GM23338 (cell line): ENCODE measurements around the gene MYO16. TPM values are rescaled to one million over a fixed set of nuclear protein-coding genes. Genes with fewer than 3 reads are reported as not detected.

Source experiments
- ATAC-seq: fragments of 200-7000 bp; cut with Tn5 transposase; 3 replicates; pipeline ENCODE4 v1.9.1; 2020
- DNase-seq: peaks from one replicate; pipeline ENCODE4 v3.0.0-alpha.2; 2015; ENCODE audit warnings: low spot score
- H2AFZ ChIP-seq: fragments of 200-600 bp; sonication (generic); 2 replicates; pipeline ENCODE4 v1.8.0; 2016; ENCODE audit warnings: antibody characterized with exemption, mild to moderate bottlenecking, moderate library complexity
- H3F3A ChIP-seq: fragments of 200-600 bp; sonication (generic); replicated peaks from 2 replicates; pipeline ENCODE4 v1.8.0; 2017; ENCODE audit warnings: antibody characterized with exemption, mixed run types, low read depth
- H3K27ac ChIP-seq: fragments of 200-600 bp; sonication (generic); 2 replicates; pipeline ENCODE4 v1.6.1; 2016; ENCODE audit warnings: low read depth
- H3K27me3 ChIP-seq: fragments of 200-600 bp; sonication (generic); 2 replicates; pipeline ENCODE4 v1.8.0; 2016; ENCODE audit warnings: mild to moderate bottlenecking, mixed run types, moderate library complexity; ENCODE audit not compliant: insufficient read depth
- H3K36me3 ChIP-seq: fragments of 200-600 bp; sonication (generic); 2 replicates; pipeline ENCODE4 v1.8.0; 2016; ENCODE audit warnings: mild to moderate bottlenecking; ENCODE audit not compliant: insufficient read depth
- H3K4me1 ChIP-seq: fragments of 200-600 bp; sonication (generic); 2 replicates; pipeline ENCODE4 v1.8.0; 2016; ENCODE audit warnings: mild to moderate bottlenecking, moderate library complexity; ENCODE audit not compliant: insufficient read depth
- H3K4me2 ChIP-seq: fragments of 200-600 bp; sonication (generic); 2 replicates; pipeline ENCODE4 v1.7.1; 2017; ENCODE audit warnings: mixed run types
- H3K4me3 ChIP-seq: fragments of 200-600 bp; sonication (generic); 2 replicates; pipeline ENCODE4 v1.6.1; 2016; ENCODE audit warnings: mixed run types
- H3K79me2 ChIP-seq: fragments of 200-600 bp; sonication (generic); replicated peaks from 2 replicates; pipeline ENCODE4 v1.8.0; 2017; ENCODE audit warnings: mild to moderate bottlenecking; ENCODE audit not compliant: insufficient read depth
- H3K9me2 ChIP-seq: fragments of 200-600 bp; sonication (generic); 2 replicates; pipeline ENCODE4 v1.8.0; 2017; ENCODE audit not compliant: insufficient read depth
- H4K20me1 ChIP-seq: fragments of 200-600 bp; sonication (generic); replicated peaks from 2 replicates; pipeline ENCODE4 v1.8.0; 2017; ENCODE audit warnings: mild to moderate bottlenecking; ENCODE audit not compliant: insufficient read depth
- H3K27ac Mint-ChIP-seq: 2 replicates; pipeline ENCODE4 v1.8.0; 2020; ENCODE audit warnings: inconsistent platforms, mild to moderate bottlenecking, moderate library complexity, mixed read lengths
- H3K27me3 Mint-ChIP-seq: 3 replicates; pipeline ENCODE4 v1.8.0; 2022; ENCODE audit warnings: low read depth, mild to moderate bottlenecking, moderate library complexity, mixed read lengths, inconsistent platforms; ENCODE audit not compliant: insufficient read depth, poor library complexity
- H3K36me3 Mint-ChIP-seq: 3 replicates; pipeline ENCODE4 v1.8.0; 2021; ENCODE audit warnings: low read depth, mild to moderate bottlenecking, inconsistent platforms, moderate library complexity, mixed read lengths
- H3K4me1 Mint-ChIP-seq: 3 replicates; pipeline ENCODE4 v1.8.0; 2020; ENCODE audit warnings: mild to moderate bottlenecking, inconsistent platforms, mixed read lengths
- H3K4me3 Mint-ChIP-seq: 3 replicates; pipeline ENCODE4 v1.8.0; 2021; ENCODE audit warnings: moderate library complexity, mild to moderate bottlenecking, inconsistent platforms, mixed read lengths
- H3K9me3 Mint-ChIP-seq: 3 replicates; pipeline ENCODE4 v1.8.0; 2020; ENCODE audit warnings: moderate library complexity, mild to moderate bottlenecking, inconsistent platforms, mixed read lengths
- CREB1 ChIP-seq: fragments of 250-450 bp; sonication (Bioruptor Pico); IDR thresholded peaks from 2 replicates; pipeline ENCODE4 v1.5.0; 2020; ENCODE audit warnings: low read depth, mild to moderate bottlenecking, moderate library complexity
- EZH2 ChIP-seq: fragments of 200-600 bp; sonication (generic); IDR thresholded peaks from one replicate; pipeline ENCODE4 v1.8.0; 2017; ENCODE audit warnings: antibody characterized with exemption, mild to moderate bottlenecking, low read depth; ENCODE audit not compliant: unreplicated experiment
- EZH2phosphoT487 ChIP-seq: fragments of 200-600 bp; sonication (generic); IDR thresholded peaks from one replicate; pipeline ENCODE4 v1.8.1; 2018; ENCODE audit warnings: antibody characterized with exemption; ENCODE audit not compliant: unreplicated experiment
- JUNB ChIP-seq: IDR thresholded peaks from one replicate; pipeline ENCODE4 v1.6.1; 2016; ENCODE audit warnings: antibody characterized with exemption; ENCODE audit not compliant: unreplicated experiment
- NANOG ChIP-seq: IDR thresholded peaks from 2 replicates; pipeline ENCODE4 v1.6.1; 2016; ENCODE audit warnings: antibody characterized with exemption, borderline replicate concordance
- POLR2AphosphoS5 ChIP-seq: IDR thresholded peaks from 2 replicates; pipeline ENCODE4 v1.6.1; 2016; ENCODE audit warnings: antibody characterized with exemption, low read depth
- REST ChIP-seq: IDR thresholded peaks from one replicate; pipeline ENCODE4 v1.6.1; 2018; ENCODE audit warnings: antibody characterized with exemption; ENCODE audit not compliant: unreplicated experiment
- STAT1 ChIP-seq: IDR thresholded peaks from one replicate; pipeline ENCODE4 v1.6.1; 2016; ENCODE audit warnings: antibody characterized with exemption; ENCODE audit not compliant: unreplicated experiment
- ZNF114 ChIP-seq: fragments of 250-450 bp; sonication (Bioruptor Pico); IDR thresholded peaks from 2 replicates; pipeline ENCODE4 v1.5.0; 2020; ENCODE audit warnings: mild to moderate bottlenecking, moderate library complexity
- ZNF331 ChIP-seq: fragments of 250-450 bp; sonication (Bioruptor Pico); IDR thresholded peaks from 2 replicates; pipeline ENCODE4 v1.5.0; 2020; ENCODE audit warnings: low read depth, mild to moderate bottlenecking, moderate library complexity
- ZNF462 ChIP-seq: fragments of 250-450 bp; sonication (Bioruptor Pico); IDR thresholded peaks from 2 replicates; pipeline ENCODE4 v1.5.0; 2020; ENCODE audit warnings: mild to moderate bottlenecking, moderate library complexity
- polyA plus RNA-seq: library from polyadenylated mRNA; unstranded; fragments of >200 nt; fragmentation: Nextera tagmentation; extraction: Ambion mirVana; gene quantifications from 2 replicates; pipeline ENCODE4 v1.2.1, GENCODE V29; 2016
- total RNA-seq: library from RNA; depleted of rRNA; stranded (reverse); fragments of >200 nt; shearing (Covaris generic); gene quantifications from 2 replicates; pipeline ENCODE4 v1.2.3, GENCODE V29; 2014
- TF ChIP-seq, protein P1 (sequence below): IDR thresholded peaks from 2 replicates; pipeline ENCODE4 v1.6.1; 2016; ENCODE audit warnings: antibody characterized with exemption
- TF ChIP-seq, protein P2 (sequence below), 2 experiments: fragments of 200-600 bp in 1 of 2; sonication (generic) in 1 of 2; conservative IDR thresholded peaks; 2 replicates each; pipeline versions ENCODE4 v1.5.1 to v1.6.1; 2016 to 2017; ENCODE audit warnings: antibody characterized with exemption in 2 of 2, low read depth in 2 of 2, mild to moderate bottlenecking in 2 of 2, moderate library complexity in 1 of 2

MYO16 gene
- total and polyA plus RNA-seq, 2 experiments from 2014 or later: 0.10 to 0.13 TPM

DNA sequence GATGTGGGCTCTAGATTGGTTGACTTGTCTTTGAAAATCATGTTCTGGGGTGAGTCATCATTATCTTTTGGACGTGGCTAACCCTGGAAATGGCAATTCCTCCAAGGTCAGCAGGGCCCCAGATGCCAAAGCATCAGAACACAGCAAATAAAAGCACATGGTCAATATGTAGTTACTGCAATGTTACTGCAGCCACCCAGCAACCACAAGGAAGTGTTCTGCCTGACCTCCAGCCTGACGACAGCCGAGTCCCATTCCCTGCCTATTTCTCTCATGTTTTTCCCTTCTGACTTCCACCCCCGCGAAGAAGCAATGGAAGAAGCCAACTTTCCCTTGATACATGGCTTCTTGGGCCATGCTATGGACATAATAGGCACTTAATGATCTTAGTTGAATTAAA lies 579.1 kb downstream of the MYO16 start:
- Mint-ChIP-seq H3K9me3 (no peaks in the 10 kb centered on the region), H3K4me1 (peaks cover 8% of the 10 kb centered on the region), H3K27me3 (no peaks in the 10 kb centered on the region), H3K4me3 (no peak overlapping the region), H3K36me3 (no peaks in the 10 kb centered on the region), H3K27ac (no peak overlapping the region)
- no peak overlapping the region for H3K27ac ChIP-seq
- no peaks in the 10 kb centered on the region for H4K20me1 ChIP-seq
- H2AFZ ChIP-seq: no peak overlapping the region
- no peak for TF ChIP-seq EZH2
- TF ChIP-seq POLR2AphosphoS5: no peak
- TF ChIP-seq REST: no peak
- TF ChIP-seq ZNF331 (CRISPR knock-in tag): no peak
- TF ChIP-seq, protein P1, sequence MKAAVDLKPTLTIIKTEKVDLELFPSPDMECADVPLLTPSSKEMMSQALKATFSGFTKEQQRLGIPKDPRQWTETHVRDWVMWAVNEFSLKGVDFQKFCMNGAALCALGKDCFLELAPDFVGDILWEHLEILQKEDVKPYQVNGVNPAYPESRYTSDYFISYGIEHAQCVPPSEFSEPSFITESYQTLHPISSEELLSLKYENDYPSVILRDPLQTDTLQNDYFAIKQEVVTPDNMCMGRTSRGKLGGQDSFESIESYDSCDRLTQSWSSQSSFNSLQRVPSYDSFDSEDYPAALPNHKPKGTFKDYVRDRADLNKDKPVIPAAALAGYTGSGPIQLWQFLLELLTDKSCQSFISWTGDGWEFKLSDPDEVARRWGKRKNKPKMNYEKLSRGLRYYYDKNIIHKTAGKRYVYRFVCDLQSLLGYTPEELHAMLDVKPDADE: no peak
- no peak for TF ChIP-seq EZH2phosphoT487
- TF ChIP-seq STAT1: no peak
- no peak for TF ChIP-seq ZNF114 (CRISPR knock-in tag)
- TF ChIP-seq ZNF462 (CRISPR knock-in tag): no peak
- TF ChIP-seq NANOG: no peak
- TF ChIP-seq JUNB: no peak
- no peak for TF ChIP-seq CREB1
- TF ChIP-seq, protein P2, sequence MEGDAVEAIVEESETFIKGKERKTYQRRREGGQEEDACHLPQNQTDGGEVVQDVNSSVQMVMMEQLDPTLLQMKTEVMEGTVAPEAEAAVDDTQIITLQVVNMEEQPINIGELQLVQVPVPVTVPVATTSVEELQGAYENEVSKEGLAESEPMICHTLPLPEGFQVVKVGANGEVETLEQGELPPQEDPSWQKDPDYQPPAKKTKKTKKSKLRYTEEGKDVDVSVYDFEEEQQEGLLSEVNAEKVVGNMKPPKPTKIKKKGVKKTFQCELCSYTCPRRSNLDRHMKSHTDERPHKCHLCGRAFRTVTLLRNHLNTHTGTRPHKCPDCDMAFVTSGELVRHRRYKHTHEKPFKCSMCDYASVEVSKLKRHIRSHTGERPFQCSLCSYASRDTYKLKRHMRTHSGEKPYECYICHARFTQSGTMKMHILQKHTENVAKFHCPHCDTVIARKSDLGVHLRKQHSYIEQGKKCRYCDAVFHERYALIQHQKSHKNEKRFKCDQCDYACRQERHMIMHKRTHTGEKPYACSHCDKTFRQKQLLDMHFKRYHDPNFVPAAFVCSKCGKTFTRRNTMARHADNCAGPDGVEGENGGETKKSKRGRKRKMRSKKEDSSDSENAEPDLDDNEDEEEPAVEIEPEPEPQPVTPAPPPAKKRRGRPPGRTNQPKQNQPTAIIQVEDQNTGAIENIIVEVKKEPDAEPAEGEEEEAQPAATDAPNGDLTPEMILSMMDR (conservative IDR thresholded peaks at IDR 0.05; ENCODE audit: low read depth in 2 of 2): no peak
- no peak for DNase-seq
- no peaks in the 10 kb centered on the region for H3K27me3 ChIP-seq
- H3F3A ChIP-seq: no peaks in the 10 kb centered on the region
- no peak overlapping the region for H3K4me2 ChIP-seq
- ATAC-seq: no peak
- H3K9me2 ChIP-seq: peaks cover 3% of the 10 kb centered on the region; the same call in 1 of the 2 replicates
- H3K79me2 ChIP-seq: no peaks in the 10 kb centered on the region
- H3K36me3 ChIP-seq: no peaks in the 10 kb centered on the region
- H3K4me1 ChIP-seq: no peaks in the 10 kb centered on the region
- H3K4me3 ChIP-seq: no peak overlapping the region
